GM23338 (cell line): ENCODE data around the gene MYH3. TPM values are rescaled to one million over a fixed set of nuclear protein-coding genes. Genes with fewer than 3 reads are reported as not detected.

Experiments
- ATAC-seq: fragments of 200-7000 bp; cut with Tn5 transposase; 3 replicates; pipeline ENCODE4 v1.9.1; 2020
- DNase-seq: peaks from one replicate; pipeline ENCODE4 v3.0.0-alpha.2; 2015; ENCODE audit warnings: low spot score
- H2AFZ ChIP-seq: fragments of 200-600 bp; sonication (generic); 2 replicates; pipeline ENCODE4 v1.8.0; 2016; ENCODE audit warnings: antibody characterized with exemption, mild to moderate bottlenecking, moderate library complexity
- H3F3A ChIP-seq: fragments of 200-600 bp; sonication (generic); replicated peaks from 2 replicates; pipeline ENCODE4 v1.8.0; 2017; ENCODE audit warnings: antibody characterized with exemption, mixed run types, low read depth
- H3K27ac ChIP-seq: fragments of 200-600 bp; sonication (generic); 2 replicates; pipeline ENCODE4 v1.6.1; 2016; ENCODE audit warnings: low read depth
- H3K27me3 ChIP-seq: fragments of 200-600 bp; sonication (generic); 2 replicates; pipeline ENCODE4 v1.8.0; 2016; ENCODE audit warnings: mild to moderate bottlenecking, mixed run types, moderate library complexity; ENCODE audit not compliant: insufficient read depth
- H3K36me3 ChIP-seq: fragments of 200-600 bp; sonication (generic); 2 replicates; pipeline ENCODE4 v1.8.0; 2016; ENCODE audit warnings: mild to moderate bottlenecking; ENCODE audit not compliant: insufficient read depth
- H3K4me1 ChIP-seq: fragments of 200-600 bp; sonication (generic); 2 replicates; pipeline ENCODE4 v1.8.0; 2016; ENCODE audit warnings: mild to moderate bottlenecking, moderate library complexity; ENCODE audit not compliant: insufficient read depth
- H3K4me2 ChIP-seq: fragments of 200-600 bp; sonication (generic); 2 replicates; pipeline ENCODE4 v1.7.1; 2017; ENCODE audit warnings: mixed run types
- H3K4me3 ChIP-seq: fragments of 200-600 bp; sonication (generic); 2 replicates; pipeline ENCODE4 v1.6.1; 2016; ENCODE audit warnings: mixed run types
- H3K79me2 ChIP-seq: fragments of 200-600 bp; sonication (generic); replicated peaks from 2 replicates; pipeline ENCODE4 v1.8.0; 2017; ENCODE audit warnings: mild to moderate bottlenecking; ENCODE audit not compliant: insufficient read depth
- H3K9me2 ChIP-seq: fragments of 200-600 bp; sonication (generic); 2 replicates; pipeline ENCODE4 v1.8.0; 2017; ENCODE audit not compliant: insufficient read depth
- H4K20me1 ChIP-seq: fragments of 200-600 bp; sonication (generic); replicated peaks from 2 replicates; pipeline ENCODE4 v1.8.0; 2017; ENCODE audit warnings: mild to moderate bottlenecking; ENCODE audit not compliant: insufficient read depth
- H3K27ac Mint-ChIP-seq: 2 replicates; pipeline ENCODE4 v1.8.0; 2020; ENCODE audit warnings: inconsistent platforms, mild to moderate bottlenecking, moderate library complexity, mixed read lengths
- H3K27me3 Mint-ChIP-seq: 3 replicates; pipeline ENCODE4 v1.8.0; 2022; ENCODE audit warnings: low read depth, mild to moderate bottlenecking, moderate library complexity, mixed read lengths, inconsistent platforms; ENCODE audit not compliant: insufficient read depth, poor library complexity
- H3K36me3 Mint-ChIP-seq: 3 replicates; pipeline ENCODE4 v1.8.0; 2021; ENCODE audit warnings: low read depth, mild to moderate bottlenecking, inconsistent platforms, moderate library complexity, mixed read lengths
- H3K4me1 Mint-ChIP-seq: 3 replicates; pipeline ENCODE4 v1.8.0; 2020; ENCODE audit warnings: mild to moderate bottlenecking, inconsistent platforms, mixed read lengths
- H3K4me3 Mint-ChIP-seq: 3 replicates; pipeline ENCODE4 v1.8.0; 2021; ENCODE audit warnings: moderate library complexity, mild to moderate bottlenecking, inconsistent platforms, mixed read lengths
- H3K9me3 Mint-ChIP-seq: 3 replicates; pipeline ENCODE4 v1.8.0; 2020; ENCODE audit warnings: moderate library complexity, mild to moderate bottlenecking, inconsistent platforms, mixed read lengths
- CREB1 ChIP-seq: fragments of 250-450 bp; sonication (Bioruptor Pico); IDR thresholded peaks from 2 replicates; pipeline ENCODE4 v1.5.0; 2020; ENCODE audit warnings: low read depth, mild to moderate bottlenecking, moderate library complexity
- CTCF ChIP-seq, 2 experiments: fragments of 200-600 bp in 1 of 2; sonication (generic) in 1 of 2; conservative IDR thresholded peaks; 2 replicates each; pipeline versions ENCODE4 v1.5.1 to v1.6.1; 2016 to 2017; ENCODE audit warnings: antibody characterized with exemption in 2 of 2, low read depth in 2 of 2, mild to moderate bottlenecking in 2 of 2, moderate library complexity in 1 of 2
- EZH2 ChIP-seq: fragments of 200-600 bp; sonication (generic); IDR thresholded peaks from one replicate; pipeline ENCODE4 v1.8.0; 2017; ENCODE audit warnings: antibody characterized with exemption, mild to moderate bottlenecking, low read depth; ENCODE audit not compliant: unreplicated experiment
- EZH2phosphoT487 ChIP-seq: fragments of 200-600 bp; sonication (generic); IDR thresholded peaks from one replicate; pipeline ENCODE4 v1.8.1; 2018; ENCODE audit warnings: antibody characterized with exemption; ENCODE audit not compliant: unreplicated experiment
- JUNB ChIP-seq: IDR thresholded peaks from one replicate; pipeline ENCODE4 v1.6.1; 2016; ENCODE audit warnings: antibody characterized with exemption; ENCODE audit not compliant: unreplicated experiment
- STAT1 ChIP-seq: IDR thresholded peaks from one replicate; pipeline ENCODE4 v1.6.1; 2016; ENCODE audit warnings: antibody characterized with exemption; ENCODE audit not compliant: unreplicated experiment
- ZNF114 ChIP-seq: fragments of 250-450 bp; sonication (Bioruptor Pico); IDR thresholded peaks from 2 replicates; pipeline ENCODE4 v1.5.0; 2020; ENCODE audit warnings: mild to moderate bottlenecking, moderate library complexity
- ZNF331 ChIP-seq: fragments of 250-450 bp; sonication (Bioruptor Pico); IDR thresholded peaks from 2 replicates; pipeline ENCODE4 v1.5.0; 2020; ENCODE audit warnings: low read depth, mild to moderate bottlenecking, moderate library complexity
- polyA plus RNA-seq: library from polyadenylated mRNA; unstranded; fragments of >200 nt; fragmentation: Nextera tagmentation; extraction: Ambion mirVana; gene quantifications from 2 replicates; pipeline ENCODE4 v1.2.1, GENCODE V29; 2016
- total RNA-seq: library from RNA; depleted of rRNA; stranded (reverse); fragments of >200 nt; shearing (Covaris generic); gene quantifications from 2 replicates; pipeline ENCODE4 v1.2.3, GENCODE V29; 2014
- TF ChIP-seq, protein P1 (sequence below): IDR thresholded peaks from one replicate; pipeline ENCODE4 v1.6.1; 2018; ENCODE audit warnings: antibody characterized with exemption; ENCODE audit not compliant: unreplicated experiment
- TF ChIP-seq, protein P2 (sequence below): IDR thresholded peaks from 2 replicates; pipeline ENCODE4 v1.6.1; 2016; ENCODE audit warnings: antibody characterized with exemption

MYH3 gene
- total and polyA plus RNA-seq, 2 experiments from 2014 or later, result 0.84 to 1.8 TPM

DNA sequence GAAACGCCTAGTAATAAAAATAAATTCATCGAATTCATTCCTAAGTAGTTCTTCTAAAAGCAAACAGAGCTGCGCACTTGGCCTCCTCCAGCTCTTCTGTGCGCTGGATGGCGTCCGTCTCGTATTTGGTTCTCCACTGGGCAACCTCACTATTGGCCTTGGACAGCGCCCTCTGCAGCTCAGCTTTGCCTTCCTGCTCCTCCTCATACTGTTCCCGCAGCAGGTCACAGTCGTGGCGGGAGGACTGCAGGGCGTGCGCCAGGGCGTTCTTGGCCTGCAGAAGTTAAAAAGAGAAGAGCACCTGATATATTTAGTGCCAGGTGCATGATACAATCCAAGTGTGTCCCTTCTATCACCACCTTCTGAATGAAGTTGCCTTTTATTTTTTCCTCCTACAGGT, 21.8 kb downstream of the MYH3 start:
- H3F3A ChIP-seq, result no peaks in the 10 kb centered on the region
- H3K79me2 ChIP-seq, result no peaks in the 10 kb centered on the region
- TF ChIP-seq ZNF114 (CRISPR knock-in tag) (no peak), STAT1 (no peak), JUNB (no peak), CTCF (conservative IDR thresholded peaks at IDR 0.05; ENCODE audit: low read depth in 2 of 2) (peak; percentile 72 to 78), EZH2 (no peak)
- TF ChIP-seq, protein P1, sequence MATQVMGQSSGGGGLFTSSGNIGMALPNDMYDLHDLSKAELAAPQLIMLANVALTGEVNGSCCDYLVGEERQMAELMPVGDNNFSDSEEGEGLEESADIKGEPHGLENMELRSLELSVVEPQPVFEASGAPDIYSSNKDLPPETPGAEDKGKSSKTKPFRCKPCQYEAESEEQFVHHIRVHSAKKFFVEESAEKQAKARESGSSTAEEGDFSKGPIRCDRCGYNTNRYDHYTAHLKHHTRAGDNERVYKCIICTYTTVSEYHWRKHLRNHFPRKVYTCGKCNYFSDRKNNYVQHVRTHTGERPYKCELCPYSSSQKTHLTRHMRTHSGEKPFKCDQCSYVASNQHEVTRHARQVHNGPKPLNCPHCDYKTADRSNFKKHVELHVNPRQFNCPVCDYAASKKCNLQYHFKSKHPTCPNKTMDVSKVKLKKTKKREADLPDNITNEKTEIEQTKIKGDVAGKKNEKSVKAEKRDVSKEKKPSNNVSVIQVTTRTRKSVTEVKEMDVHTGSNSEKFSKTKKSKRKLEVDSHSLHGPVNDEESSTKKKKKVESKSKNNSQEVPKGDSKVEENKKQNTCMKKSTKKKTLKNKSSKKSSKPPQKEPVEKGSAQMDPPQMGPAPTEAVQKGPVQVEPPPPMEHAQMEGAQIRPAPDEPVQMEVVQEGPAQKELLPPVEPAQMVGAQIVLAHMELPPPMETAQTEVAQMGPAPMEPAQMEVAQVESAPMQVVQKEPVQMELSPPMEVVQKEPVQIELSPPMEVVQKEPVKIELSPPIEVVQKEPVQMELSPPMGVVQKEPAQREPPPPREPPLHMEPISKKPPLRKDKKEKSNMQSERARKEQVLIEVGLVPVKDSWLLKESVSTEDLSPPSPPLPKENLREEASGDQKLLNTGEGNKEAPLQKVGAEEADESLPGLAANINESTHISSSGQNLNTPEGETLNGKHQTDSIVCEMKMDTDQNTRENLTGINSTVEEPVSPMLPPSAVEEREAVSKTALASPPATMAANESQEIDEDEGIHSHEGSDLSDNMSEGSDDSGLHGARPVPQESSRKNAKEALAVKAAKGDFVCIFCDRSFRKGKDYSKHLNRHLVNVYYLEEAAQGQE, result no peak
- Mint-ChIP-seq H3K4me3 (no peak overlapping the region), H3K27ac (no peak overlapping the region), H3K36me3 (peaks cover 14% of the 10 kb centered on the region), H3K4me1 (no peaks in the 10 kb centered on the region), H3K27me3 (peaks cover 3% of the 10 kb centered on the region), H3K9me3 (no peaks in the 10 kb centered on the region)
- DNase-seq, result peak; percentile 72
- no peaks in the 10 kb centered on the region for H4K20me1 ChIP-seq
- no peak overlapping the region for H3K27ac ChIP-seq
- H3K4me1 ChIP-seq, result no peaks in the 10 kb centered on the region
- peak; percentile 79 for ATAC-seq
- no peak overlapping the region for H3K4me3 ChIP-seq
- H2AFZ ChIP-seq, result no peak overlapping the region
- H3K4me2 ChIP-seq, result no peak overlapping the region
- H3K9me2 ChIP-seq, result no peaks in the 10 kb centered on the region
- H3K27me3 ChIP-seq, result no peaks in the 10 kb centered on the region
- H3K36me3 ChIP-seq, result no peaks in the 10 kb centered on the region

DNA sequence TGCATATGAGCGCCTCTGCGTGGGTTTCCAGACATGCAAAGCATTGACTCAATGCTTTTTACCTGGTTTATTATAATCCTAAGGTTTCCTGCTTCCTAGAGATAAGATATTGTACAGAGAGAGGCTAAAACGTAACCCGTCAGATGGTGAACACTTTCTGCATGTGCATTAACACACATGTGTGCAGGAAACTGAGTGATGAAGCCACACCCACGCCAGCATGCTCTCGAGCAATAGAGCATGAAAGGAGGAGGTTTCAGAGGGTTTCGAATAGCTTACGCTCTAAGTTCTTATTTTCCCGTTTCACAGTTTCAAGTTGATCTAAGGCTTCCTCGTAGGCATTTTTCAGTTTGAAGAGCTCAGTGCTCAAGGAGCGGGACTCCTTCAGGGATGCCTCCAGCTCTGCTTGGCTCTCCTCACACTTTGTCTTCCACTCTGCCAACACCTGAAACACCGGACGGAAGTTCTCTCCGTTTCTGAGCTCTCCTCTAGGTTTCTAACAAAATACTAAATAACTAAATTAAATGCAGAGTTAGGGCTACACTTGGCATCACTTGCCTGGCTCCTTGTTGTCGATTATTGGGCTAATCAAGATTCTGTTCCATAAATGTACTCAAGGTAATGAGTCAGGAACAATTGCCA, 23.2 kb downstream of the MYH3 start:
- H3K4me3 ChIP-seq, result no peak overlapping the region
- DNase-seq, result no peak
- no peaks in the 10 kb centered on the region for H3K79me2 ChIP-seq
- Mint-ChIP-seq H3K27me3 (peaks cover 3% of the 10 kb centered on the region), H3K4me3 (no peak overlapping the region), H3K36me3 (peaks cover 17% of the 10 kb centered on the region), H3K27ac (no peak overlapping the region), H3K4me1 (no peaks in the 10 kb centered on the region), H3K9me3 (no peaks in the 10 kb centered on the region)
- H3K9me2 ChIP-seq, result no peaks in the 10 kb centered on the region
- 0 out of 2 replicates have a peak, but pooled peaks cover 5% of the 10 kb centered on the region for H3K36me3 ChIP-seq
- no peak overlapping the region for H2AFZ ChIP-seq
- ATAC-seq, result no peak
- H3K27me3 ChIP-seq, result no peaks in the 10 kb centered on the region
- H3K4me2 ChIP-seq, result no peak overlapping the region
- H3K4me1 ChIP-seq, result no peaks in the 10 kb centered on the region
- H3K27ac ChIP-seq, result no peak overlapping the region
- no peaks in the 10 kb centered on the region for H4K20me1 ChIP-seq
- no peaks in the 10 kb centered on the region for H3F3A ChIP-seq
- TF ChIP-seq EZH2, result no peak
- no peak for TF ChIP-seq ZNF331 (CRISPR knock-in tag)
- TF ChIP-seq, protein P1, result no peak
- TF ChIP-seq EZH2phosphoT487, result no peak
- TF ChIP-seq, protein P2, sequence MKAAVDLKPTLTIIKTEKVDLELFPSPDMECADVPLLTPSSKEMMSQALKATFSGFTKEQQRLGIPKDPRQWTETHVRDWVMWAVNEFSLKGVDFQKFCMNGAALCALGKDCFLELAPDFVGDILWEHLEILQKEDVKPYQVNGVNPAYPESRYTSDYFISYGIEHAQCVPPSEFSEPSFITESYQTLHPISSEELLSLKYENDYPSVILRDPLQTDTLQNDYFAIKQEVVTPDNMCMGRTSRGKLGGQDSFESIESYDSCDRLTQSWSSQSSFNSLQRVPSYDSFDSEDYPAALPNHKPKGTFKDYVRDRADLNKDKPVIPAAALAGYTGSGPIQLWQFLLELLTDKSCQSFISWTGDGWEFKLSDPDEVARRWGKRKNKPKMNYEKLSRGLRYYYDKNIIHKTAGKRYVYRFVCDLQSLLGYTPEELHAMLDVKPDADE, result no peak
- no peak for TF ChIP-seq CREB1 (CRISPR knock-in tag)
- no peak for TF ChIP-seq JUNB
